IMR-90 (cell line): ENCODE measurements around the gene ARHGAP18. TPM values are rescaled to one million over a fixed set of nuclear protein-coding genes. Genes with fewer than 3 reads are reported as not detected.
A peak's percentile ranks its signal among the peaks of the same experiment; 100 is the strongest.

Experiments used
- ATAC-seq: fragments of 200-7000 bp; cut with Tn5 transposase; 2 replicates; pipeline ENCODE4 v1.9.1; 2020; ENCODE audit warnings: low read depth, mild to moderate bottlenecking, moderate library complexity
- BruUV-seq: library from RNA; stranded (reverse); fragments of 400-500 nt; replicated peaks from 2 replicates; lab custom pipeline; 2021; lab: Mats Ljungman, UMichigan
- CTCF ChIA-PET: fragments of 300-600 bp; formaldehyde crosslinking; extraction: SDS; loops from one replicate; lab custom pipeline; 2021; ENCODE audit warnings: antibody characterized with exemption; lab: Yijun Ruan, JAX
- POLR2A ChIA-PET: fragments of 300-600 bp; sonication (Branson Sonifier 250); formaldehyde crosslinking; loops from one replicate; lab custom pipeline; 2022; ENCODE audit warnings: antibody characterized with exemption; ENCODE audit not compliant: unreplicated experiment; lab: Charles Lee
- DNase-seq: peaks from one replicate; pipeline ENCODE4 v3.0.0; 2013
- H2AFZ ChIP-seq: replicated peaks from 2 replicates; pipeline ENCODE3; 2013; ENCODE audit warnings: low read length, mild to moderate bottlenecking; ENCODE audit not compliant: poor library complexity
- H2AK5ac ChIP-seq: 2 replicates; pipeline ENCODE4 v1.6.1; 2013; ENCODE audit warnings: low read depth, low read length, inconsistent platforms
- H2AK9ac ChIP-seq: replicated peaks from 2 replicates; pipeline ENCODE3; 2013; ENCODE audit warnings: mild to moderate bottlenecking, low read depth, low read length, moderate library complexity; ENCODE audit not compliant: poor library complexity
- H2BK120ac ChIP-seq: 2 replicates; pipeline ENCODE4 v1.6.1; 2013; ENCODE audit warnings: low read depth, low read length, inconsistent platforms
- H2BK15ac ChIP-seq: 3 replicates; pipeline ENCODE4 v1.6.1; 2013; ENCODE audit warnings: low read depth, low read length, inconsistent platforms
- H2BK20ac ChIP-seq: 2 replicates; pipeline ENCODE4 v1.6.1; 2013; ENCODE audit warnings: low read depth, mild to moderate bottlenecking, inconsistent platforms, low read length, moderate library complexity
- H2BK5ac ChIP-seq: 2 replicates; pipeline ENCODE4 v1.6.1; 2013; ENCODE audit warnings: mild to moderate bottlenecking, low read depth, low read length, inconsistent platforms; ENCODE audit not compliant: poor library complexity, severe bottlenecking
- H3K14ac ChIP-seq: replicated peaks from 2 replicates; pipeline ENCODE4 v1.6.1; 2013; ENCODE audit warnings: low read depth, low read length, inconsistent platforms
- H3K18ac ChIP-seq: 2 replicates; pipeline ENCODE4 v1.6.1; 2013; ENCODE audit warnings: low read depth, low read length, control low read depth
- H3K23ac ChIP-seq: 2 replicates; pipeline ENCODE4 v1.6.1; 2013; ENCODE audit warnings: low read depth, low read length, inconsistent platforms
- H3K27ac ChIP-seq: 2 replicates; pipeline ENCODE4 v1.5.1; 2013; ENCODE audit warnings: mild to moderate bottlenecking, control low read depth, low read length; ENCODE audit not compliant: insufficient read depth
- H3K27me3 ChIP-seq: 2 replicates; pipeline ENCODE4 v1.6.1; 2013; ENCODE audit warnings: low read length; ENCODE audit not compliant: control insufficient read depth, insufficient read depth
- H3K36me3 ChIP-seq: 2 replicates; pipeline ENCODE4 v1.6.1; 2013; ENCODE audit warnings: low read length, mixed read lengths; ENCODE audit not compliant: control insufficient read depth, insufficient read depth
- H3K4ac ChIP-seq: 2 replicates; pipeline ENCODE4 v1.6.1; 2013; ENCODE audit warnings: low read depth, low read length, inconsistent platforms
- H3K4me1 ChIP-seq: 2 replicates; pipeline ENCODE4 v1.6.1; 2013; ENCODE audit warnings: low read length, mixed read lengths; ENCODE audit not compliant: control insufficient read depth, insufficient read depth
- H3K4me2 ChIP-seq: 2 replicates; pipeline ENCODE4 v1.6.1; 2013; ENCODE audit warnings: low read depth, mild to moderate bottlenecking, control low read depth, low read length, moderate library complexity
- H3K4me3 ChIP-seq: 2 replicates; pipeline ENCODE4 v1.5.1; 2013; ENCODE audit warnings: low read depth, mild to moderate bottlenecking, control low read depth, low read length, moderate library complexity; ENCODE audit not compliant: insufficient read depth
- H3K56ac ChIP-seq: 2 replicates; pipeline ENCODE4 v1.6.1; 2013; ENCODE audit warnings: low read length, inconsistent platforms; ENCODE audit not compliant: insufficient read depth; ENCODE audit errors: extremely low read depth
- H3K79me1 ChIP-seq, 2 experiments: 2 replicates each; pipeline ENCODE4 v1.6.1; 2013; ENCODE audit warnings: low read length in 2 of 2, inconsistent platforms in 1 of 2, low read depth in 1 of 2
- H3K9ac ChIP-seq: 2 replicates; pipeline ENCODE4 v1.6.1; 2013; ENCODE audit warnings: low read depth, low read length, control low read depth
- H3K9me1 ChIP-seq: 2 replicates; pipeline ENCODE4 v1.6.1; 2013; ENCODE audit warnings: low read length, inconsistent platforms; ENCODE audit not compliant: insufficient read depth
- H3K9me3 ChIP-seq: 2 replicates; pipeline ENCODE4 v1.6.1; 2013; ENCODE audit warnings: low read length; ENCODE audit not compliant: control insufficient read depth, insufficient read depth
- H4K20me1 ChIP-seq: 2 replicates; pipeline ENCODE4 v1.6.1; 2013; ENCODE audit warnings: low read length, inconsistent platforms; ENCODE audit not compliant: insufficient read depth
- H4K5ac ChIP-seq: 2 replicates; pipeline ENCODE4 v1.6.1; 2013; ENCODE audit warnings: mild to moderate bottlenecking, low read depth, low read length, control low read depth
- H4K8ac ChIP-seq, 2 experiments: 2 replicates each; pipeline ENCODE4 v1.6.1; 2013; ENCODE audit warnings: low read depth in 2 of 2, low read length in 2 of 2, control low read depth in 1 of 2, inconsistent platforms in 1 of 2
- H4K91ac ChIP-seq: 2 replicates; pipeline ENCODE4 v1.6.1; 2013; ENCODE audit warnings: low read depth, low read length, inconsistent platforms; ENCODE audit not compliant: insufficient read depth
- CEBPB ChIP-seq: IDR thresholded peaks from 2 replicates; pipeline ENCODE4 v1.6.1; 2012; ENCODE audit warnings: low read depth, low read length, improper control_type of control experiment
- CHD1 ChIP-seq: IDR thresholded peaks from 2 replicates; pipeline ENCODE4 v1.6.1; 2012; ENCODE audit warnings: low read depth, low read length, improper control_type of control experiment
- FOS ChIP-seq: fragments of 150-350 bp; IDR thresholded peaks from 2 replicates; pipeline ENCODE4 v1.6.1; 2016; ENCODE audit warnings: low read depth, low read length
- MAFK ChIP-seq: IDR thresholded peaks from 2 replicates; pipeline ENCODE4 v1.6.1; 2012; ENCODE audit warnings: low read depth, low read length, improper control_type of control experiment
- MAZ ChIP-seq: IDR thresholded peaks from 2 replicates; pipeline ENCODE4 v1.6.1; 2012; ENCODE audit warnings: low read depth, mild to moderate bottlenecking, low read length, improper control_type of control experiment, moderate library complexity, borderline replicate concordance
- POLR2A ChIP-seq: IDR thresholded peaks from 2 replicates; pipeline ENCODE4 v1.6.1; 2012; ENCODE audit warnings: mild to moderate bottlenecking, low read depth, low read length
- RCOR1 ChIP-seq: IDR thresholded peaks from 2 replicates; pipeline ENCODE4 v1.6.1; 2012; ENCODE audit warnings: mild to moderate bottlenecking, low read length, improper control_type of control experiment; ENCODE audit not compliant: insufficient replicate concordance
- WGBS, 2 experiments: methylation state at CpG; one replicate each; pipeline versions ENCODE4 v1.1.5 to v1.1.7; 2013; ENCODE audit warnings: missing lambda C conversion rate in 2 of 2; ENCODE audit not compliant: insufficient read length in 1 of 2; ENCODE audit errors: extremely low coverage in 2 of 2; 5-methylcytosine and 5-hydroxymethylcytosine counted together
- dilution Hi-C: fragments of 300-500 bp; cut with HindIII; formaldehyde crosslinking; loops from one replicate; pipeline ENCODE4 v1.14.3; 2018; ENCODE audit warnings: low sequenced_read_pairs; ENCODE audit not compliant: unreplicated experiment
- in situ Hi-C: fragments of 300-500 bp; cut with MboI; formaldehyde crosslinking; loops from 3 replicates; pipeline ENCODE4 v1.14.3; 2019; ENCODE audit warnings: low sequenced_read_pairs, inconsistent platforms, mixed read lengths
- intact Hi-C: fragments of 100-400 bp; cut with micrococcal nuclease; formaldehyde crosslinking; loops from 2 replicates; pipeline ENCODE4 v1.10.0; 2022
- polyA plus RNA-seq, 3 experiments: library from polyadenylated mRNA; depleted of rRNA; stranded (reverse); fragments of >200 nt; gene quantifications; 2 replicates each; pipeline ENCODE4 v1.2.3, GENCODE V29; 2012; ENCODE audit warnings: low replicate concordance in 1 of 3
- total RNA-seq: library from RNA; depleted of rRNA; stranded (reverse); fragments of >200 nt; gene quantifications from 2 replicates; pipeline ENCODE4 v1.2.3, GENCODE V29; 2012

Gene ARHGAP18
- total and polyA plus RNA-seq, 2 of the 4 experiments (the other 2 are of a cell fraction) = 6.2 to 17.0 TPM

DNA sequence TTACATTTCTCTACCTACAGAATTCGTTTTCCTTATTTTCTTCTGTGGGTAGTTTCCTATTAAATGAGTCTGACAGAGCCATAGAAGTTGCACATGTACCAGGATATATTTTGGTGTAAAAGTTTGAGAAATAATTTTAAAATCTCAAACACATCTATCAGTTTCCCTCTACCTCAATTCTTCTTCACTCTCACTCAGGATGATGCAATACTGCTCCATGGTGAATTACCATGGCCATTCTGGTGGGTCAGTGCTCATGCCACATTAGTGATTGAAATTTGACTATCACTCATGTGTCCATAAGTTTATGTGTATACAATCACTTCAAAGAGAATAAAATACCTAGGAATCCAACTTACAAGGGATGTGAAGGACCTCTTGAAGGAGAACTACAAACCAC, 151.7 kb downstream of the ARHGAP18 start:
- Histone ChIP-seq H3K79me1 (no peaks in the 10 kb centered on the region; a peak in 1 of 4 replicates), H3K9me1 (no peaks in the 10 kb centered on the region), H2BK15ac (no peak overlapping the region), H4K5ac (no peak overlapping the region), H3K14ac (no peak overlapping the region), H2BK5ac (no peak overlapping the region), H2BK120ac (no peak overlapping the region), H3K56ac (no peak overlapping the region), H3K4me1 (no peaks in the 10 kb centered on the region), H3K27me3 (no peaks in the 10 kb centered on the region), H4K91ac (no peak overlapping the region), H3K36me3 (no peaks in the 10 kb centered on the region), H4K8ac (no peak overlapping the region), H3K23ac (no peak overlapping the region), H3K4me3 (no peak overlapping the region), H3K4me2 (no peak overlapping the region), H3K4ac (no peak overlapping the region), H3K27ac (no peak overlapping the region), H3K9ac (no peak overlapping the region), H3K9me3 (no peaks in the 10 kb centered on the region), H2AK9ac (no peak overlapping the region), H4K20me1 (no peaks in the 10 kb centered on the region), H2BK20ac (no peak overlapping the region), H2AK5ac (no peak overlapping the region), H2AFZ (no peak overlapping the region), H3K18ac (no peak overlapping the region)
- no CpG with 5 or more reads among the region's 1 CpG for WGBS, 2 experiments
- TF ChIP-seq FOS (no peak), CEBPB (peak; percentile 78), MAZ (no peak), RCOR1 (no peak), CHD1 (no peak), POLR2A (no peak), MAFK (no peak)
- no peak for ATAC-seq
- dilution Hi-C loops (no loop called here), intact Hi-C loops (no loop called here), in situ Hi-C loops (no loop called here)
- BruUV-seq = no TSS peak
- DNase-seq = no peak
- POLR2A ChIA-PET = no interaction called here
- CTCF ChIA-PET = no interaction called here
